K562 (cell line): Measurements from ENCODE around the gene PAX8. TPM values are rescaled to one million over a fixed set of nuclear protein-coding genes. Genes with fewer than 3 reads are reported as not detected.
"Not testable (repeated sequence)": the region's sequence is repeated elsewhere in the genome, so short reads cannot be mapped to it uniquely, and the experiment has no call there.

Experiments used
- ATAC-seq: fragments of 200-7000 bp; cut with Tn5 transposase; 3 replicates; pipeline ENCODE4 v1.9.1; 2020; ENCODE audit warnings: moderate library complexity
- BruUV-seq: library from RNA; stranded (reverse); fragments of 400-500 nt; replicated peaks from 2 replicates; lab custom pipeline; 2021; lab: Mats Ljungman, UMichigan
- CTCF ChIA-PET: fragments of 300-600 bp; formaldehyde crosslinking; extraction: SDS; loops from one replicate; lab custom pipeline; 2021; ENCODE audit warnings: low intra/inter-chr PET ratio; lab: Yijun Ruan, JAX
- POLR2A ChIA-PET: fragments of 300-600, 350-650 bp; sonication (Branson Sonifier 250); formaldehyde crosslinking; extraction: SDS; loops from one replicate; lab custom pipeline; 2021; ENCODE audit warnings: antibody characterized with exemption, inconsistent platforms; lab: Yijun Ruan, JAX
- DNase-seq, 4 experiments: peaks; one replicate each; pipeline versions ENCODE4 v3.0.0 to v3.0.0-alpha.2; 2011 to 2018; ENCODE audit warnings: low spot score in 3 of 4, mixed read lengths in 3 of 4; ENCODE audit errors: extremely low read depth in 1 of 4
- FAIRE-seq: peaks from 2 replicates; lab custom pipeline; 2011; peaks lifted over from hg19 to GRCh38; lab: Jason Lieb, UNC
- H2AFZ ChIP-seq: 2 replicates; pipeline ENCODE4 v1.6.0; 2011; ENCODE audit warnings: low read depth, low read length, control low read depth, inconsistent platforms
- H3K27ac ChIP-seq: fragments of 200-600 bp; 3 replicates; pipeline ENCODE4 v1.8.0; 2011; ENCODE audit warnings: low read depth, mild to moderate bottlenecking, control low read depth, inconsistent platforms, low read length, moderate library complexity, mixed read lengths; ENCODE audit errors: extremely low read depth
- H3K27me3 ChIP-seq, 2 experiments: fragments of 300-600 bp in 1 of 2; 2 replicates in 1 of 2; 3 replicates in 1 of 2; pipeline versions ENCODE4 v1.6.0 to v1.8.0; 2011; ENCODE audit warnings: inconsistent platforms in 2 of 2, low read length in 2 of 2, mild to moderate bottlenecking in 1 of 2, mixed read lengths in 1 of 2, moderate library complexity in 1 of 2; ENCODE audit not compliant: control insufficient read depth in 2 of 2, insufficient read depth in 2 of 2
- H3K36me3 ChIP-seq: fragments of 300-600 bp; 3 replicates; pipeline ENCODE4 v1.8.0; 2011; ENCODE audit warnings: mild to moderate bottlenecking, low read length, inconsistent platforms; ENCODE audit not compliant: control insufficient read depth, insufficient read depth
- H3K4me1 ChIP-seq, 2 experiments: fragments of 200-600 bp in 1 of 2; replicated peaks in 1 of 2; 2 replicates in 1 of 2; 3 replicates in 1 of 2; pipeline versions ENCODE4 v1.5.1 to v1.8.0; 2011; ENCODE audit warnings: inconsistent platforms in 2 of 2, low read length in 2 of 2, mild to moderate bottlenecking in 1 of 2, mixed read lengths in 1 of 2, moderate library complexity in 1 of 2; ENCODE audit not compliant: control insufficient read depth in 2 of 2, insufficient read depth in 2 of 2
- H3K4me2 ChIP-seq: 2 replicates; pipeline ENCODE4 v1.6.1; 2011; ENCODE audit warnings: low read length, control low read depth, inconsistent platforms, mixed read lengths; ENCODE audit not compliant: insufficient read depth
- H3K4me3 ChIP-seq: fragments of 200-600 bp; sonication (generic), shearing (Covaris generic); 2 replicates; pipeline ENCODE4 v1.5.1; 2016; ENCODE audit warnings: control low read depth, inconsistent platforms
- H3K79me2 ChIP-seq: fragments of 200-600 bp; 3 replicates; pipeline ENCODE4 v1.8.0; 2011; ENCODE audit warnings: low read length, inconsistent platforms; ENCODE audit not compliant: control insufficient read depth, insufficient read depth
- H3K9ac ChIP-seq, 2 experiments: 2 replicates each; pipeline versions ENCODE4 v1.6.0 to v1.6.1; 2011; ENCODE audit warnings: low read depth in 2 of 2, low read length in 2 of 2, control low read depth in 1 of 2, inconsistent platforms in 1 of 2, mild to moderate bottlenecking in 1 of 2, mixed read lengths in 1 of 2; ENCODE audit not compliant: insufficient read depth in 1 of 2
- H3K9me1 ChIP-seq: one replicate; pipeline ENCODE4 v1.6.0; 2011; ENCODE audit warnings: inconsistent platforms, mild to moderate bottlenecking, low read length, moderate library complexity; ENCODE audit not compliant: control insufficient read depth, insufficient read depth
- H3K9me3 ChIP-seq: replicated peaks from 2 replicates; pipeline ENCODE4 v1.5.1; 2011; ENCODE audit warnings: low read depth, low read length, inconsistent platforms; ENCODE audit not compliant: control insufficient read depth, insufficient read depth
- H4K20me1 ChIP-seq: replicated peaks from 2 replicates; pipeline ENCODE4 v1.6.1; 2011; ENCODE audit warnings: low read length, inconsistent platforms, mixed read lengths; ENCODE audit not compliant: control insufficient read depth, insufficient read depth
- CTCF ChIP-seq, 3 experiments: IDR thresholded peaks in 2 of 3; conservative IDR thresholded peaks in 1 of 3; 2 replicates each; pipeline ENCODE4 v1.5.1; 2011 to 2012; ENCODE audit warnings: low read length in 3 of 3, mild to moderate bottlenecking in 3 of 3, control low read depth in 2 of 3, improper control_type of control experiment in 1 of 3, inconsistent platforms in 1 of 3, low read depth in 1 of 3, mixed read lengths in 1 of 3, moderate library complexity in 1 of 3; ENCODE audit not compliant: insufficient read depth in 2 of 3
- RAD21 ChIP-seq, 2 experiments: fragments of 250-450 bp in 1 of 2; fragments of 450-650 bp in 1 of 2; sonication (Bioruptor Pico) in 1 of 2; formaldehyde crosslinking in 1 of 2; IDR thresholded peaks in 1 of 2; conservative IDR thresholded peaks in 1 of 2; 2 replicates each; pipeline versions ENCODE4 v1.4.0 to v1.8.0; 2020 to 2022; ENCODE audit warnings: mild to moderate bottlenecking in 2 of 2, moderate library complexity in 1 of 2
- ZFP36 ChIP-seq: fragments of 150-350 bp; IDR thresholded peaks from 2 replicates; pipeline ENCODE4 v1.6.1; 2018; ENCODE audit warnings: low read length, low read depth; ENCODE audit not compliant: partially characterized antibody
- WGBS: fragments of 100-300 bp; shearing (Covaris generic); methylation state at CpG from one replicate; pipeline ENCODE4 v1.1.6; 2016; ENCODE audit warnings: low coverage, mixed read lengths; ENCODE audit not compliant: insufficient coverage; ENCODE audit errors: missing lambda C conversion rate; 5-methylcytosine and 5-hydroxymethylcytosine counted together
- in situ Hi-C: fragments of 300-500 bp; cut with MboI; formaldehyde crosslinking; loops from 4 replicates; pipeline ENCODE4 v1.15.0; 2018; ENCODE audit warnings: inconsistent platforms, mixed read lengths
- intact Hi-C: fragments of 100-400 bp; cut with micrococcal nuclease; formaldehyde crosslinking; loops from 2 replicates; pipeline ENCODE4 v1.14.2; 2022
- polyA plus RNA-seq, 8 experiments: library from polyadenylated mRNA; depleted of rRNA in 4 of 8; stranded (reverse) in 5 of 8; unstranded in 3 of 8; fragments of >200 nt; fragmentation: Nextera tagmentation in 2 of 8; fragmentation: Illumina TruSeq in 1 of 8; extraction: Ambion mirVana in 2 of 8; extraction: Trizol in 1 of 8; gene quantifications; 2 replicates each; pipeline versions ENCODE4 v1.2.1 to v1.2.3, GENCODE V29; 2011 to 2014; ENCODE audit warnings: inconsistent platforms in 1 of 8, missing spikeins in 1 of 8
- total RNA-seq, 7 experiments: library from RNA; depleted of rRNA in 6 of 7; stranded (reverse); fragments of >200 nt in 6 of 7; fragmentation: Illumina TruSeq in 2 of 7; extraction: Trizol in 2 of 7; gene quantifications; 2 replicates each; pipeline versions ENCODE4 v1.2.1 to v1.2.3, GENCODE V29; 2011 to 2021; ENCODE audit warnings: low replicate concordance in 1 of 7

PAX8 gene
- total and polyA plus RNA-seq, 9 of the 15 experiments (the other 6 are each of a cell fraction or from before 2014, with no cell fraction given), result 0.13 to 2.1 (median 0.51) TPM

- TF ChIP-seq RAD21 (CRISPR knock-in tag; conservative IDR thresholded peaks at IDR 0.05 in 1 of 2, IDR thresholded peaks at IDR 0.05 in 1 of 2) (peak in 1 of 2 experiments; percentile 29; a peak in 2 of 4 replicates), CTCF (IDR thresholded peaks at IDR 0.05 in 2 of 3, conservative IDR thresholded peaks at IDR 0.05 in 1 of 3; ENCODE audit: insufficient read depth in 2 of 3, low read depth in 1 of 3, low read length in 3 of 3) (peak; percentile 15 to 17 (median 16); a peak in 2 of 6 replicates)
- H3K9me3 ChIP-seq, DNase-seq, H3K9ac ChIP-seq, in situ Hi-C loops, H3K79me2 ChIP-seq, CTCF ChIA-PET, H3K4me3 ChIP-seq, H3K4me1 ChIP-seq, POLR2A ChIA-PET, H3K9me1 ChIP-seq, H3K4me2 ChIP-seq, H3K36me3 ChIP-seq, H3K27ac ChIP-seq, intact Hi-C loops, H4K20me1 ChIP-seq, BruUV-seq, H2AFZ ChIP-seq, FAIRE-seq: not testable (repeated sequence)
- peak; percentile 72; the same call in 2 of the 3 replicates for ATAC-seq
- peaks cover 0 to 29% of the 10 kb centered on the region in 2 experiments; a peak in 3 of 5 replicates for H3K27me3 ChIP-seq
These were observed 30.1 kb upstream of the PAX8 start for GRCh38 chr2:113308784-113309183.

GRCh38 chr2:113306207-113306606, 27.5 kb upstream of the PAX8 start:
- H3K36me3 ChIP-seq, H3K79me2 ChIP-seq, FAIRE-seq, DNase-seq, ATAC-seq, intact Hi-C loops, POLR2A ChIA-PET, H3K4me2 ChIP-seq, H2AFZ ChIP-seq, H3K9me3 ChIP-seq, H3K9ac ChIP-seq, H3K27ac ChIP-seq, H3K9me1 ChIP-seq, in situ Hi-C loops, CTCF ChIA-PET, H3K4me3 ChIP-seq, H3K4me1 ChIP-seq, BruUV-seq, H4K20me1 ChIP-seq: not testable (repeated sequence)
- WGBS, result 0% methylated on average over 1 of the region's 4 CpGs
- TF ChIP-seq ZFP36, result peak; percentile 36
- H3K27me3 ChIP-seq, result peaks cover 0 to 41% of the 10 kb centered on the region in 2 experiments; a peak in 4 of 5 replicates

GRCh38 chr2:113305749-113306148, 27.0 kb upstream of the PAX8 start:
- H3K4me3 ChIP-seq, H4K20me1 ChIP-seq, H3K9me3 ChIP-seq, BruUV-seq, DNase-seq, H3K36me3 ChIP-seq, H2AFZ ChIP-seq, H3K79me2 ChIP-seq, H3K4me2 ChIP-seq, in situ Hi-C loops, POLR2A ChIA-PET, H3K27ac ChIP-seq, FAIRE-seq, ATAC-seq, H3K9ac ChIP-seq, H3K4me1 ChIP-seq, CTCF ChIA-PET, H3K9me1 ChIP-seq, intact Hi-C loops: not testable (repeated sequence)
- peaks cover 0 to 41% of the 10 kb centered on the region in 2 experiments; a peak in 4 of 5 replicates for H3K27me3 ChIP-seq
- WGBS, result 0% methylated on average over 1 of the region's 15 CpGs
